GM19328 (cell line): ENCODE results near the gene GRIN1.
"Not testable (repeated sequence)": the region's sequence is repeated elsewhere in the genome, so short reads cannot be mapped to it uniquely, and the experiment has no call there.

Experiments used
- ATAC-seq: cut with Tn5 transposase; IDR thresholded peaks from one replicate; pipeline ENCODE4 v1.9.1; 2021; ENCODE audit warnings: mild to moderate bottlenecking, moderate library complexity; ENCODE audit not compliant: unreplicated experiment

GRIN1 gene

DNA sequence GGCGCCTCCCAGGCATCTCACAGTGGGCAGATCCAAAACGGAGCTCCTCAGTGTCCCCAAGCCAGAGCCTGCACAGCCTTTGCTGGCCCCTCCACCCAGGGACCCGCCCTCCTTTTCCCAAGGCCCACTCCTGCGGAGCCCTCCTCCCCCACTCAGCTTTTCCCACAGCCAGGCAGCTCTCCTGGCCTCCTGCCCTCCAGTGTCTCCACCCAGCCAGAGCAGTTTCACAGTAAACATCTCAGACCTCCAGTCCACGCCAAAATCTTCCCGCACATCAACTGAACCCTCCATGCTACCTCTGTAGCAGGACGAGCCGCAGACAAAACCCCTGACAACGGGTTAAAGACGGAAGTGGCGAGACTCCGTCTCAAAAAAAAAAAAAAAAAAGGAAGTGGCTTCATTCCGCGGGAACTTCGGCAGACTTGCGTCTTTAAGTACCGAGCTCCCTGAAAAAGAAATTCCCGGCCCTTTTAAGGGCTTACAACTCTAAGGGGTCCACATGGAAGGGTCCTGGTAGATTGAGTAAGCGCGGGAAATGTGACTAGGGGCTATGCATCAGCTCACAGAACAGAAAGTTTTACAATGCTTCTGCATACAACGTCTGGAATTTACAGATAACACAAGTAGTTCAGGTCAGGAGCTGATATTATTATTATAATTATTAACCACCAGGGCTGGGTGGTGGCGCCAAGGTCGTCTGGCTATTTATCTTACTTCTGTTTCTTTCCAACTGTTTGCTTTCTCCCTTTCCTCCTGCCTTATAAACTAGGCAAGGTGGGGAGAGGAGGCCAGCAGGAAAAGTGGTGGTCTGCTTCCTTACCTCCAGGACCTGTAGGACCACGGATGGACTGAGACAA, 11.4 kb upstream of the GRIN1 start:
- no peak for ATAC-seq

GRCh38 chr9:137128158-137128861, 10.6 kb upstream of the GRIN1 start:
- ATAC-seq: no peak

- peak; percentile 3 for ATAC-seq
Measured at GRCh38 chr9:137128862-137129455, 10.0 kb upstream of the GRIN1 start.

GRCh38 chr9:137129456-137130175, 9.3 kb upstream of the GRIN1 start:
- peak; percentile 69 for ATAC-seq

- ATAC-seq: peak; percentile 8
Measured at GRCh38 chr9:137130176-137130755, 8.7 kb upstream of the GRIN1 start.

DNA sequence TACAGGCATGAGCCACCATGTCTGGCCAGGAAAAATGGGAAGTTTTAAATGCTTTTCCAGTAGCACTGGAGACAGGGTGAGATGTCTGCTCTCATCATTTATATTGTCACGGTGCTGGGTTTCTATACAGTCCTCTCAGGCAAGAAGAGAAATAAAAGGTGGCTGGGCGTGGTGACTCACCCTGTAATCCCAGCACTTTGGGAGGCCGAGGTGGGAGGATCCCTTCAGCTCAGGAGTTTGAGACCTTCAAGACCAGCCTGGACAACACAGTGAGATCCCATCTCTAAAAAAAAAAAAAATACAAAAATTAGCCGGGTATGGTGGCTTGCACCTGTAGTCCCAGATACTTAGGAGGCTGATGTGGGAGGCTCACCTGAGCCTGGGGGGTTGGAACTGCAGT, 4.8 kb upstream of the GRIN1 start:
- ATAC-seq: no peak

DNA sequence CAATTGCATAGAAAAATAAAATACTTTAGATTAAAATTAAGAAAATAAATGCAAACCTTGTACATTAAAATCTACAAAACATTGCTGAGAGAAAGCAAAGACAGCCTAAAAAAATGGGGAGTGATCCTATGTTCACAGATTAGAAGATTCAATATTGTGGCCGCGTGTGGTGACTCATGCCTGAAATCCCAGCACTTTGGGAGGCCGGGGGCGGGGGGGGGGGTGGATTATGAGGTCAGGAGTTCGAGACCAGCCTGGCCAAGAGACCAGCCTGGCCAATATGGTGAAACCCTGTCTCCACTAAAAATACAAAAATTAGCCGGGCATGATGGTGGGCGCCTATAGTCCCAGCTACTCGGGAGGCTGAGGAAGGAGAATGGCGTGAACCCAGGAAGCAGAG, 3.8 kb upstream of the GRIN1 start:
- not testable (repeated sequence) for ATAC-seq

DNA sequence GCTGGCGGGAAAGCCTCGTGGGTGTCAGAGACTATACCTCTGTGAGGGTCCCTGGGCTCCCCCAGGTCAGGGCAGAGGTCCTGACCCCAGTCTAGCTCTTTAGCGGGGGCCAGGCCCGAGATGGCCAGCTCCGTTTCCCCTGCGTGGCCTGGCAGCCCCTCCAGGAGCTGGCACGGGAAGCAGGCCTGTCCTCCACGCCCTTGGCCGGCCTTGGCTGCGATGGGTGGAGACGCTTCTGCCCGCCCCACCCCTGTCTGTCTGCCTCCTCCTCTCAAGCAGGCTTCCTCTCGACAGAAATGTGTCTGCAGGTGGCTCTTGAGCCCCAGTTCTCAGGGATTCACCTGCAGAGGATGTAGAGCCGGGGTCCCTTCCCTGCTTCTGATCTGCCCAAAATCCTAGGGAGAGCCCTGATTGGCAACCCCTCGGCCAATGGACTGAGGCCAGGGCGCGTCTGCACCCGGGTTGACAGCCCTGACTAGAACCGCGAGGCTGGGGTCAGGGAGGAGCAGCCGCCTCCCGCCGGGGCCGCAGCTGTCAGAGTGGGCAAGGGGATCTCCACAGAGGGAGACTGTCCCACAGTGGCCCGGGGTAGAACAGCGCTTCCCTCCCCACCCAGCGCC, 2.6 kb upstream of the GRIN1 start:
- ATAC-seq: no peak

DNA sequence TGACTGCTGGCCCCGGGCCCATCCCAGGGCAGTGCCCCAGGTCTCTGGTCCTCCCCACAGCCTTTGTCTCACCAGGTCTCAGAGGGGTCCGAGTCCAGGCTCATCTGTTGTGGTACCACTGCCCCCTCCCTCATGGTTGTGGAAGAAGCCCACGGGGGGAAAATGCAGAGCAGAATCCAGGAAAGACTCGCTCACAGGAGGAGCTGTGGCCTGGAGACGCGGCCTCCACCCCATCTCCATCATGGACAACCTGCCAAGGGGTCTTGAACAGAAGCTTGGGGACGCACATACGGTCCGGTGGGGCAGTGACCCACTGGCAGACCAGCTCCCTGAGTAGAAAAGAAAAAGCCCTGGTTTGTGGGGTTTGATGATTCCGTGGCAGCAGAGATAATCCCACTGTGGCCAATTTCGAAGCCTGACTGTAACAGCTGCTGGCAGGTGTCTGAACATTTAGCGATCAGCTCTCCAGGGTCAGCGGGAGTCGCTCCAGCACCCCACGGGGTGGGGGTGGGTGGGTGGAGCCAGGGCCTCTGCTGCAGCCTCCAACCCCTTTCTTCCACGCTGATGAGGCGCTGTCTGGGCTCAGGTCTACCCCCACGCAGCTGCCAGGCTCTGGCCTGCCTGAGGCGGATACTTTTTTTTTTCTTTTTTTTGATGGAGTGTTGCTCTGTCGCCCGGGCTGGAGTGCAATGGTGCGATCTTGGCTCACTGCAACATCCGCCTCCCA, 1.9 kb upstream of the GRIN1 start:
- no peak for ATAC-seq

GRCh38 chr9:137138058-137138721, 764 bp upstream of the GRIN1 start:
- no peak for ATAC-seq

- no peak for ATAC-seq
Measured at GRCh38 chr9:137139468-137140150, 655 bp downstream of the GRIN1 start.

GRCh38 chr9:137140151-137141012, 1.4 kb downstream of the GRIN1 start:
- ATAC-seq: no peak

GRCh38 chr9:137141050-137141810, 2.3 kb downstream of the GRIN1 start:
- no peak for ATAC-seq

DNA sequence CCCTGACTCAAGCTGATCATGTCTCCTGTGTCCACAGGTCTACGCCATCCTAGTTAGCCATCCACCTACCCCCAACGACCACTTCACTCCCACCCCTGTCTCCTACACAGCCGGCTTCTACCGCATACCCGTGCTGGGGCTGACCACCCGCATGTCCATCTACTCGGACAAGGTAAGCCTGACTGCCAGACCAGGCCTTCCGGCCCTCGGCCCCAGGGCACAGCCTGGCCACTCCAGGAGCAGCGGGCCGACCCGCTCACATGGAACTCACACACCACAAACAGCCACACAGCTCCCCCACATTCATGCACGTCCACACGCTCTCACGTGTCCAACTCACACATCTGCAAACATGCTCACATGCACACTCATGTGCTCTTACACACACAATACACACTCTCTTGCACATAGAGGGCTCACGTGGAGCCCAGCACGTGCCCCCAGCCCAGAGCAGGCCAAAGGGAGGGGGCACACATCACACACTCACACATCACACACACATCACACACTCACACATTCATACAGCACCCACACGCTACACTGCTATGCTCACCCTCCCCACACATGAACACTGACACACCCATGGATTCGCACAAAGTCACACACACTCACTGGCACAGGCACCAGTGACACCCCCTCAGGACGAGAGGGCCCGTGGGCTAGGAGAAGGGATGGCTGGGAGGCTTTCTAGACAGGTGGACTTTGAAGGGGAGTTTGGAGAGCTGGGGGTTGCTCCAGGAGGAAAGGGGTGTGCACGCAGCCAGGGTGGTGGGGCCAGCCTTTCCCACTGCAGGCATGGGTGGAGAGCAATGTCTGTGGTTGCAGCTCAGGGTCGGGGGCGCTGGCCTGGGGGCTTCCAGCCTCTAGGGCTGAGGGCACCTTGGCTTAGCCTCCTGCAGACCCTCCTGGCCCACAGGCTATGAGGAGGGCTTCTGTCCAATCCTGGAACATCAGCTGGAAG, 3.3 kb downstream of the GRIN1 start:
- no peak for ATAC-seq

DNA sequence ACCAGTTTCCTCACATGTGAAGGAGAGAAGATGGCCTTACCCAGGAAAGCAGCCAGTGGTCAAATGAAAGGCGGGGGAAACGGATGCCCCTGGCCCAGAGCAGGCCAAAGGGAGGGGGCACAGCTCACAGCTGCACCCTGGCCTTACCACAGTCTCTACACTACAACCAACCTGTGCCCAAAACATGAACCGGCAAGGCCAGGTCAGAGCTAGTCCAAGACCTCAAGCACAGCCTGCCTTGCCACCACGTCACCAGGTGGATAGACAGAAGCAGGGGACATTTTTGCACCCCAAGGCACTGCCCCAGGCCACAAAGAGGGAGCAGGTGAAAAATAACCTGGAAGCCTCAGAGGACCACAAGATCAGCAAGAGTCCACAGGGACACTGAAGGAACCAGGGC, 4.5 kb downstream of the GRIN1 start:
- no peak for ATAC-seq
